Liver (tissue), 9 donors: ENCODE measurements around the gene GABRA4. TPM values are rescaled to one million over a fixed set of nuclear protein-coding genes. Genes with fewer than 3 reads are reported as not detected.

Experiments
- DNase-seq: peaks from one replicate; pipeline ENCODE4 v3.0.0-alpha.2; 2017; ENCODE audit warnings: low spot score
- H3K27ac ChIP-seq, 2 donors: one replicate each; pipeline ENCODE4 v1.7.0; 2013; ENCODE audit warnings: inconsistent platforms in 2 of 2, low read length in 2 of 2, control low read depth in 1 of 2, low read depth in 1 of 2, mild to moderate bottlenecking in 1 of 2
- H3K27me3 ChIP-seq, 4 donors: one replicate each; pipeline versions ENCODE4 v1.6.1 to v1.7.0; 2013; ENCODE audit warnings: low read length in 3 of 4, inconsistent platforms in 1 of 4, mild to moderate bottlenecking in 1 of 4, moderate library complexity in 1 of 4; ENCODE audit not compliant: control insufficient read depth in 4 of 4, insufficient read depth in 4 of 4
- H3K36me3 ChIP-seq, 4 donors: one replicate each; pipeline versions ENCODE4 v1.6.1 to v1.7.0; 2013; ENCODE audit warnings: low read length in 3 of 4, mild to moderate bottlenecking in 3 of 4, low read depth in 1 of 4, moderate library complexity in 1 of 4; ENCODE audit not compliant: control insufficient read depth in 4 of 4, insufficient read depth in 3 of 4
- H3K4me1 ChIP-seq, 4 donors: one replicate each; pipeline versions ENCODE4 v1.6.1 to v1.7.0; 2013; ENCODE audit warnings: low read length in 3 of 4, mild to moderate bottlenecking in 3 of 4, moderate library complexity in 1 of 4; ENCODE audit not compliant: control insufficient read depth in 4 of 4, insufficient read depth in 4 of 4
- H3K4me3 ChIP-seq, 3 donors: one replicate each; pipeline versions ENCODE4 v1.6.1 to v1.7.0; 2013; ENCODE audit warnings: low read length in 3 of 3, control low read depth in 1 of 3, low read depth in 1 of 3, mild to moderate bottlenecking in 1 of 3
- H3K9ac ChIP-seq, 2 donors: one replicate each; pipeline ENCODE4 v1.7.0; 2013; ENCODE audit warnings: low read length in 2 of 2, mild to moderate bottlenecking in 2 of 2, moderate library complexity in 2 of 2, control low read depth in 1 of 2, low read depth in 1 of 2
- H3K9me3 ChIP-seq, 4 donors: one replicate each; pipeline versions ENCODE4 v1.6.1 to v1.7.0; 2013; ENCODE audit warnings: low read length in 3 of 4; ENCODE audit not compliant: control insufficient read depth in 4 of 4
- ATF3 ChIP-seq: IDR thresholded peaks from 2 replicates; pipeline ENCODE4 v1.6.1; 2016; ENCODE audit warnings: antibody characterized with exemption
- CTCF ChIP-seq: fragments of 150-350 bp; IDR thresholded peaks from 2 replicates; pipeline ENCODE4 v1.5.1; 2017; ENCODE audit warnings: improper control_type of control experiment, low read depth, low read length; ENCODE audit not compliant: missing input control
- EGR1 ChIP-seq, 2 donors: IDR thresholded peaks; 2 replicates each; pipeline ENCODE4 v1.6.1; 2016 to 2018; ENCODE audit warnings: antibody characterized with exemption in 2 of 2, low read depth in 2 of 2
- FOXA1 ChIP-seq: IDR thresholded peaks from 2 replicates; pipeline ENCODE4 v1.6.1; 2016; ENCODE audit warnings: antibody characterized with exemption
- FOXA2 ChIP-seq: IDR thresholded peaks from 2 replicates; pipeline ENCODE4 v1.6.1; 2016; ENCODE audit warnings: antibody characterized with exemption
- GABPA ChIP-seq, 2 donors: IDR thresholded peaks in 1 of 2; conservative IDR thresholded peaks in 1 of 2; 2 replicates each; pipeline ENCODE4 v1.6.1; 2016; ENCODE audit warnings: antibody characterized with exemption in 2 of 2, mild to moderate bottlenecking in 1 of 2, moderate library complexity in 1 of 2
- HNF4A ChIP-seq, 2 donors: conservative IDR thresholded peaks; 2 replicates each; pipeline ENCODE4 v1.6.1; 2016; ENCODE audit warnings: antibody characterized with exemption in 2 of 2, mild to moderate bottlenecking in 2 of 2
- JUND ChIP-seq, 2 donors: IDR thresholded peaks; 2 replicates each; pipeline ENCODE4 v1.6.1; 2016; ENCODE audit warnings: antibody characterized with exemption in 2 of 2
- MAX ChIP-seq: IDR thresholded peaks from 2 replicates; pipeline ENCODE4 v1.6.1; 2016; ENCODE audit warnings: antibody characterized with exemption
- NR2F2 ChIP-seq: IDR thresholded peaks from 2 replicates; pipeline ENCODE4 v1.6.1; 2016; ENCODE audit warnings: antibody characterized with exemption
- RAD21 ChIP-seq, 2 donors: IDR thresholded peaks; 2 replicates each; pipeline ENCODE4 v1.6.1; 2016; ENCODE audit warnings: antibody characterized with exemption in 2 of 2, mild to moderate bottlenecking in 2 of 2
- RXRA ChIP-seq, 2 donors: IDR thresholded peaks; 2 replicates each; pipeline ENCODE4 v1.6.1; 2017 to 2018; ENCODE audit warnings: antibody characterized with exemption in 2 of 2, mild to moderate bottlenecking in 1 of 2
- SP1 ChIP-seq: IDR thresholded peaks from 2 replicates; pipeline ENCODE4 v1.6.1; 2018; ENCODE audit warnings: antibody characterized with exemption, mild to moderate bottlenecking
- TAF1 ChIP-seq: conservative IDR thresholded peaks from 2 replicates; pipeline ENCODE4 v1.6.1; 2016; ENCODE audit warnings: antibody characterized with exemption, mild to moderate bottlenecking
- YY1 ChIP-seq: IDR thresholded peaks from 2 replicates; pipeline ENCODE4 v1.6.1; 2016; ENCODE audit warnings: antibody characterized with exemption, mild to moderate bottlenecking
- WGBS: extraction: QIAGEN DNeasy Blood & Tissue Kit; methylation state at CpG from one replicate; pipeline ENCODE4 v1.1.7; 2013; 5-methylcytosine and 5-hydroxymethylcytosine counted together
- polyA plus RNA-seq, 2 donors: library from polyadenylated mRNA; stranded (reverse) in 1 of 2; unstranded in 1 of 2; fragments of 200-250 nt in 1 of 2; fragments of >200 nt in 1 of 2; fragmentation: Nextera tagmentation in 1 of 2; extraction: Ambion mirVana in 1 of 2; gene quantifications; one replicate each; pipeline versions ENCODE4 v1.2.1 to v1.2.3, GENCODE V29; 2013 to 2015
- total RNA-seq, 2 donors: library from RNA; depleted of rRNA; stranded (reverse); fragments of >200 nt; gene quantifications; one replicate each; pipeline ENCODE4 v1.2.3, GENCODE V29; 2014
- TF ChIP-seq, protein P1 (sequence below): IDR thresholded peaks from 2 replicates; pipeline ENCODE4 v1.6.1; 2016; ENCODE audit warnings: antibody characterized with exemption, mild to moderate bottlenecking
- TF ChIP-seq, protein P2 (sequence below): IDR thresholded peaks from 2 replicates; pipeline ENCODE4 v1.6.1; 2016; ENCODE audit warnings: antibody characterized with exemption
- donor health status: healthy.
- donor health status: healthy.
- donor health status: healthy.
- donor health status: healthy.
- donor health status: healthy.

Gene GABRA4
- total and polyA plus RNA-seq, 4 donors, result under 0.01 TPM; not detected in 3

GRCh38 chr4:46931981-46932380, 61.4 kb downstream of the GABRA4 start:
- H3K27ac ChIP-seq, result no peak overlapping the region
- WGBS, result 15% methylated on average over 3 of the region's 3 CpGs
- H3K4me1 ChIP-seq, result no peaks in the 10 kb centered on the region
- H3K36me3 ChIP-seq, result no peaks in the 10 kb centered on the region
- DNase-seq, result no peak
- TF ChIP-seq, protein P1, sequence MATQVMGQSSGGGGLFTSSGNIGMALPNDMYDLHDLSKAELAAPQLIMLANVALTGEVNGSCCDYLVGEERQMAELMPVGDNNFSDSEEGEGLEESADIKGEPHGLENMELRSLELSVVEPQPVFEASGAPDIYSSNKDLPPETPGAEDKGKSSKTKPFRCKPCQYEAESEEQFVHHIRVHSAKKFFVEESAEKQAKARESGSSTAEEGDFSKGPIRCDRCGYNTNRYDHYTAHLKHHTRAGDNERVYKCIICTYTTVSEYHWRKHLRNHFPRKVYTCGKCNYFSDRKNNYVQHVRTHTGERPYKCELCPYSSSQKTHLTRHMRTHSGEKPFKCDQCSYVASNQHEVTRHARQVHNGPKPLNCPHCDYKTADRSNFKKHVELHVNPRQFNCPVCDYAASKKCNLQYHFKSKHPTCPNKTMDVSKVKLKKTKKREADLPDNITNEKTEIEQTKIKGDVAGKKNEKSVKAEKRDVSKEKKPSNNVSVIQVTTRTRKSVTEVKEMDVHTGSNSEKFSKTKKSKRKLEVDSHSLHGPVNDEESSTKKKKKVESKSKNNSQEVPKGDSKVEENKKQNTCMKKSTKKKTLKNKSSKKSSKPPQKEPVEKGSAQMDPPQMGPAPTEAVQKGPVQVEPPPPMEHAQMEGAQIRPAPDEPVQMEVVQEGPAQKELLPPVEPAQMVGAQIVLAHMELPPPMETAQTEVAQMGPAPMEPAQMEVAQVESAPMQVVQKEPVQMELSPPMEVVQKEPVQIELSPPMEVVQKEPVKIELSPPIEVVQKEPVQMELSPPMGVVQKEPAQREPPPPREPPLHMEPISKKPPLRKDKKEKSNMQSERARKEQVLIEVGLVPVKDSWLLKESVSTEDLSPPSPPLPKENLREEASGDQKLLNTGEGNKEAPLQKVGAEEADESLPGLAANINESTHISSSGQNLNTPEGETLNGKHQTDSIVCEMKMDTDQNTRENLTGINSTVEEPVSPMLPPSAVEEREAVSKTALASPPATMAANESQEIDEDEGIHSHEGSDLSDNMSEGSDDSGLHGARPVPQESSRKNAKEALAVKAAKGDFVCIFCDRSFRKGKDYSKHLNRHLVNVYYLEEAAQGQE, result no peak
- no peak for TF ChIP-seq NR2F2
- no peak for TF ChIP-seq EGR1 (IDR thresholded peaks at IDR 0.05; ENCODE audit: low read depth in 2 of 2)
- peak in 1 of 2 donors; percentile 5 for TF ChIP-seq HNF4A (conservative IDR thresholded peaks at IDR 0.05)
- no peak for TF ChIP-seq JUND (IDR thresholded peaks at IDR 0.05)
- TF ChIP-seq GABPA (IDR thresholded peaks at IDR 0.05 in 1 of 2, conservative IDR thresholded peaks at IDR 0.05 in 1 of 2), result no peak
- peak; percentile 70 for TF ChIP-seq RAD21 (IDR thresholded peaks at IDR 0.05)
- peak; percentile 47 for TF ChIP-seq CTCF
- H3K27me3 ChIP-seq, result peaks cover 0 to 4% (median 0%) of the 10 kb centered on the region in 4 donors
- H3K9ac ChIP-seq, result no peak overlapping the region
- H3K9me3 ChIP-seq, result no peaks in the 10 kb centered on the region
- no peak overlapping the region for H3K4me3 ChIP-seq

- TF ChIP-seq RXRA (IDR thresholded peaks at IDR 0.05) (no peak), SP1 (no peak), FOXA2 (no peak), MAX (no peak), CTCF (no peak), ATF3 (no peak), JUND (IDR thresholded peaks at IDR 0.05) (no peak), GABPA (IDR thresholded peaks at IDR 0.05 in 1 of 2, conservative IDR thresholded peaks at IDR 0.05 in 1 of 2) (no peak), EGR1 (IDR thresholded peaks at IDR 0.05; ENCODE audit: low read depth in 2 of 2) (no peak), TAF1 (no peak), RAD21 (IDR thresholded peaks at IDR 0.05) (no peak), HNF4A (conservative IDR thresholded peaks at IDR 0.05) (no peak), YY1 (no peak), NR2F2 (no peak), FOXA1 (no peak)
- TF ChIP-seq, protein P2, sequence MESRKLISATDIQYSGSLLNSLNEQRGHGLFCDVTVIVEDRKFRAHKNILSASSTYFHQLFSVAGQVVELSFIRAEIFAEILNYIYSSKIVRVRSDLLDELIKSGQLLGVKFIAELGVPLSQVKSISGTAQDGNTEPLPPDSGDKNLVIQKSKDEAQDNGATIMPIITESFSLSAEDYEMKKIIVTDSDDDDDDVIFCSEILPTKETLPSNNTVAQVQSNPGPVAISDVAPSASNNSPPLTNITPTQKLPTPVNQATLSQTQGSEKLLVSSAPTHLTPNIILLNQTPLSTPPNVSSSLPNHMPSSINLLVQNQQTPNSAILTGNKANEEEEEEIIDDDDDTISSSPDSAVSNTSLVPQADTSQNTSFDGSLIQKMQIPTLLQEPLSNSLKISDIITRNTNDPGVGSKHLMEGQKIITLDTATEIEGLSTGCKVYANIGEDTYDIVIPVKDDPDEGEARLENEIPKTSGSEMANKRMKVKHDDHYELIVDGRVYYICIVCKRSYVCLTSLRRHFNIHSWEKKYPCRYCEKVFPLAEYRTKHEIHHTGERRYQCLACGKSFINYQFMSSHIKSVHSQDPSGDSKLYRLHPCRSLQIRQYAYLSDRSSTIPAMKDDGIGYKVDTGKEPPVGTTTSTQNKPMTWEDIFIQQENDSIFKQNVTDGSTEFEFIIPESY, result no peak
- TF ChIP-seq, protein P1, result no peak
- DNase-seq, result no peak
- no peaks in the 10 kb centered on the region for H3K4me1 ChIP-seq
- WGBS, result 58% methylated on average over 3 of the region's 3 CpGs
- no peaks in the 10 kb centered on the region for H3K36me3 ChIP-seq
- H3K27ac ChIP-seq, result no peak overlapping the region
- peaks cover 0 to 4% (median 0%) of the 10 kb centered on the region in 4 donors for H3K27me3 ChIP-seq
- H3K9ac ChIP-seq, result no peak overlapping the region
- no peaks in the 10 kb centered on the region for H3K9me3 ChIP-seq
- no peak overlapping the region for H3K4me3 ChIP-seq
Observed at GRCh38 chr4:46930891-46931290, 62.5 kb downstream of the GABRA4 start.
